ENCODE results near the gene LRP3.
A peak's percentile ranks its signal among the peaks of the same experiment; 100 is the strongest.
"Not testable (repeated sequence)": the region's sequence is repeated elsewhere in the genome, so short reads cannot be mapped to it uniquely, and the experiment has no call there.

LRP3 gene

DNA sequence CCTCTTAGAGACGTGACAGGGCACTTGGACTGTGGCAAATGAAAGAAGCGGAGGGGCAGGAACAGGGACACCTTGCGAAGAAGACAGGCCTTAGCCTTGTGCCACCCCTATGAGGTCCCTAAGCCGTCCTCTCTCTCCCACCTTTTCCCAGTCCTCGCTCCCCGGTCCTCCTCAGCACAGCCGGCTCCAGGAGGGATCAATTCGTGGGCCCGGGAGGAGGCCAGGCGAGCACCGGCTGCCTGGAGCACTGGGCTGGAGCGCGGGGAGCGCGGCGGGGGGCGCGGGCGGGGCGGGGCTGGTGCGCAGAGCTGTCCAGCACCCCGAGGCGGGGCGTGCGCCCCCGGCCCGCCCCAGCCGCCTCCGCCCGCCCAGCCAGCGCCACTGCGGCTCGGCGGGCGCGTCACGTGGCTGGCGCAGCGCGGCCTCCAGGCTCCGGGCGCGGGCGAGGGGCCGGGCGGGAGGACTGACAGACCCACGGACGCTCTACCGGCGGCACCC is at the start of gene LRP3:
TSS of gene LRP3 (plus strand) at position 466 of the 498 bp plus-strand sequence. CDS start 456 bp downstream, outside the sequence.
- no peak for DNase-seq

GRCh38 chr19:33146209-33146608 is 47.9 kb upstream of the LRP3 start:
- no peak for DNase-seq

DNA sequence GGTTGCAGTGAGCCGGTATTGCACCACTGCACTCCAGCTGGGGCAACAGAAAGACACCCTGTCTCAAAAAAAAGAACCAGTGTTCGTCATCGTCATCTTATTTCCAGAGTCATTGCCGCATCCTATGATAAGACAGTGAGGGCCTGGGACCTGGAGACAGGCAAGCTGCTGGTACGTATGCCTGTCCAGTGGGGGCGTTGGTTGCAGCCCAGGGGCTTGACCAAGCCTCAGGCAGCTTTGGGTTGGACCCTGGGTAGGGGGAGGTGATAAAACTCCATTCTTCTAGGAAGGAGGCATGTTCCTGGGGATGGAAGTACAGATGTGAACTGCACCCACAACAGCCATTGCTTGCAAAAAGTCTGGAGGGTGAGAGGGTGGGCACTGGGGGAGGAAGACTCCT is 46.6 kb upstream of the LRP3 start:
- no peak for DNase-seq

GRCh38 chr19:33150852-33151518 is 43.1 kb upstream of the LRP3 start:
- DNase-seq, result no peak

GRCh38 chr19:33152176-33152575 is 42.0 kb upstream of the LRP3 start:
- DNase-seq, result no peak

DNA sequence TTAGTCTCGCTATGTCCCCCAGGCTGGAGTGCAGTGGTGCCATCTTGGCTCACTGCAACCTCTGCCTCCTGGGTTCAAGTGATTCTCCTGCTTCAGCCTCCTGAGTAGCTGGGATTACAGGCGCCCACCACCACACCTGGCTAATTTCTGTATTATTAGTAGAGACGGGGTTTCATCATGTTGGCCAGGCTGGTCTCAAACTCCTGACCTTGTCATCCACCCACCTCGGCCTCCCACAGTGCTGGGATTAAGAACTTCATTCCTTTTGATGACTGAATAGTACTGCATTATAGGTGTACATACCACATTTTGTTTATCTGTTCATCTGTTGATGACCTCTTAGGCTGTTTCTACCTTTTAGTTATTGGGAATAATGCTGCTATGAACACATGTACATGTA is 41.5 kb upstream of the LRP3 start:
- DNase-seq, result not testable (repeated sequence)

DNA sequence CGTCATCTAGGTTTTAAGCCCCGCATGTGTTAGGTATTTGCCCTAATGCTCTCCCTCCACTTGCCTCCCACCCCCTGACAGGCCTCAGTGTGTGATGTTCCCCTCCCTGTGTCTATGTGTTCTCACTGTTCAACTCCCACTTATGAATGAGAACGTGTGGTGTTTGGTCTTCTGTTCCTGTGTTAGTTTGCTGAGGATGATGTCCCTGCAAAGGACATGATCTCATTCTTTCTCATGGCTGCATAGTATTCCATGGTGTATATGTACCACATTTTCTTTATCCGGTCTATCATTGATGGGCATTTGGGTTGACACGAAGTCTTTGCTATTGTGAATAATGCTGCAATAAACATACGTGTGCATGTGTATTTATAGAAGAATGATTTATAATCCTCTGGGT is 39.8 kb upstream of the LRP3 start:
- not testable (repeated sequence) for DNase-seq

- no peak for DNase-seq
Observed at GRCh38 chr19:33156334-33156733, 37.8 kb upstream of the LRP3 start.

DNA sequence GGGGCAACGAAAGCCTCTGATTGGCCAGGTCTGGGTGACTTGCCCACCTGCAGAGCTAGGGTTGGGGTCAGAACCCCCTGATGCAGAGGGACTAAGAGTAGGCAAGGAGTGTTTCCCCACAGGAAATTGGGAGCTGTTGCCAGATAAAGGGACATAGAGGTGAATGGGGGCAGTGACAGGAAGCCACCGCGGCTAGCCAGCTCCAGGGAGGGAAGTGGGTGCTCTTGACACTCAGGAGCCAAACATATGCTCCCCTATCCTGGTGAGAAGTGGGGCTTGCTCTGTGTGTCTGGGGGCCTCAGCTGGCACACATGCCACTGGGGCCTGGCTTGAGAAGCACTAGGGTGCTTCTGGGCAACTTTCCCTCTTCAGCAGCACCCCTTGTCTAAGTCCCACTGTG is 36.2 kb upstream of the LRP3 start:
- DNase-seq, result no peak

DNA sequence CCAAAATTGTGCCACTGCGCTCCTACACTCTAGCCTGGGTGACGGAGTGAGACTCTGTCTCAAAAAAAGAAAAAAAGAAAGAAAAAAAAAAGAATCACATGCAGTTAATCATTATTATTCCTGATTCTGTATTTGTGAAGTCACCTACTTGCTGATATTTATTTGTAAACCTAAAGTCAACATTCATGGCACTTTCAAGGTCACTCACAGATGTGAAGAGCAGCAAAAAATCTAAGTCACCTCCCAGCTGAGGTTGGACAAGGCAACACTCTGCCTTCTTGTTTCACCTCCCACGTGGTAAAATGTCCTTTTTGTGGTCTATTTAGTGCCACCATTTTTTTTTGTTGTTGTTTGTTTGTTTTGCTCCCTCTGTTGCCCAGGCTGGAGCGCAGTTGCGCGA is 35.8 kb upstream of the LRP3 start:
- no peak for DNase-seq

DNA sequence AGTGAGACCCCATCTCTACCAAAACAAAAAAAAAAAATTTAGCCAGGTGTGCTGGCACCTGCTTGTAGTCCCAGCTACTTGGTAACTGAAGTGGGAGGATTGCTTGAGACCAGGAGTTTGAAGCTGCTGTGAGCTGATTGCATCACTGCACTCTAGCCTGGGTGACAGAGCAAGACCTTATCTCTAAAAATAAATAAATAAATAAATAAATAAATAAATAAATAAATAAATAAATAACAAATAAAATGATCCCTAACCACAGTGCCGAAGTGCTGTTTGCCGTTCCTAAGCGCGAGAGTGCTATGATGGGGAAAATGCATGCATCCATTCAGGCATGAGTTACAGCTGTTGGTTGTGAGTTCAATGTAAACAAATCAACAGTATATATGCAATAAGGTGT is 35.0 kb upstream of the LRP3 start:
- DNase-seq, result no peak

DNA sequence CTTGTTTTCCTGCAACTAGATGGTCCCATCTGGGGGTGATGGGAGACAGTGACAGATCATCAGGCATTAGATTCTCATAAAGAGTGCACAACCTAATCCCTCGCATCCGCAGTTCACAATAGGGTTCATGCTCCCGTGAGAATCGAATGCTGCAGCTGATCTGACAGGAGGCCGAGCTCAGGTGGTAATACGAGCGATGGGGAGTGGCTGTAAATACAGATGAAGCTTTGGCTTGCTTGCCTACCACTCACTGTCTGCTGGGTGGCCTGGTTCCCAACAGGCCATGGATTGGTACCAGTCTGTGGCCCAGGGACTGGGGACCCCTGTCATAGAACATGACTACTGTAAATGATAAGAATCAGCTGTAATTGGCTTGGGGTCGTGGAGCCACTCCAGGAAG is 34.2 kb upstream of the LRP3 start:
- no peak for DNase-seq

GRCh38 chr19:33161201-33161600 is 32.9 kb upstream of the LRP3 start:
- DNase-seq, result no peak

DNA sequence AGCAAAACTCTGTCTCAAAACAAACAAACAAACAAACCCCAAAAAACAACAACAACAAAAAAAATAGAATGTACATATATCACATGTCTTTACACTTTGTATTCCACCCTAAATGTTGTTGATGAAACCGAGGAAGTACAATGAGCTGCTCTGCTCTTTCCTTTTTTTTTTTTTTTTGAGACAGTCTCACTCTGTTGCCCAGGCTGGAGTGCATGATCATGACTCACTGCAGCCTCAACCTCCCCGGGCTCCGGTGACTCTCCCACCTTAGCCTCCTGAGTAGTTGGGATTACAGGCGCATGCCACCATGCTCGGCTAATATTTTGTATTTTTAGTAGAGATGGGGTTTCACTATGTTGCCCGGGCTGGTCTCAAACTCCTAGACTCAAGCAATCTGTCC is 30.6 kb upstream of the LRP3 start:
- DNase-seq, result no peak

DNA sequence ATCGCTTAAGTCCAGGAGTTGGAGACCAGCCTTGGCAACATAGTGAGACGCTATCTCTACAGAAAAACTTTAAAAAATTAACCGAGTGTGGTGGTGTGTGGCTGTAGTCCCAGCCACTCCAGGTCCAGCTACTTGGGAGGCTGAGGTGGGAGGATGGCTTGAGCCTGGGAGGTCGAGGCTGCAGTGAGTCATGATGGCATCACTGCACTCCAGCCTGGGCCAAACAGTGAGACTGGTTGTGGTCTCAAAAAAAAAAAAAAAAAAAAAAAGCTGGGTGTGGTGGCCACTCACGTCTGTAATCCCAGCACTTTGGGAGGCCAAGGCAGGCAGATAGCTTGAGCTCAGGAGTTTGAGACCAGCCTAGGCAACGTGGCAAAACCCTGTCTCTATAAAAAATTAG is 28.1 kb upstream of the LRP3 start:
- DNase-seq, result not testable (repeated sequence)

DNA sequence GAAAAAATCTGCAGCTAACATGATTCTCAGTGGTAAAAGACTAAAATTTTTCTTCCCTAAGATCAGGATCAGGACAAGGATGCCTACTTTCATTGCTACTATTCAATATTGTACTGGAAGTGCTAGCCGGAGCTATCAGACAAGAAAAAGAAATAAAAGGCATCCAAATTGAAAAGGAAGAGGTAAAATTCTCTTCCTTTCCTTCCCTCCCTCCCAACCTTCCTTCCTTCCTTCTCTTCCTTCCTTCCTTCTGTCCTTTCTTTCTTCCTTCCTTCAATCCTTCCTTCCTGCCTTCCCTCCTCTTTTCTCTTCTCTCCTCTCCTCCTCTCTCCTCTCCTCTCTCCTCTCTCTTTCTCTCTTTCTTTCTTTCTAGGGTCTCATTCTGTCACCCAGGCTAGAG is 26.7 kb upstream of the LRP3 start:
- DNase-seq, result no peak

DNA sequence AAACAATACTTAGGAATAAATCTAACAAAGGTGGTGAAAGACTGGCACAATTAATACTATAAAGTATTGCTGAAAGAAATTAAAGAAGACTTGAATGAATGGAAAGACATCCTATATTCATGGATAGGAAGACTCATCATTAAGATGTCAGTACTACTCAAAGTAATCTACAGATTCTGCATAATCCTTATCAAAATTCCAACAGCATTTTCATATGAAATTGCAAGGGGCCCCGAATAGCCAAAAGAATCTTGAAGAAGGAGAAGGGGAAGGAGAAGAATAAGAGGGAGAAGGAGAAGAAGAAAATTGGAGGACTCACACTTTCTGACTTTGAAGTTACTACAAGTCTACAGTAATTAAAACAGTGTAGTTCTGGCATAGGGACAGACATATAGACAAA is 25.6 kb upstream of the LRP3 start:
- no peak for DNase-seq

- no peak for DNase-seq
Observed at GRCh38 chr19:33171222-33171795, 22.8 kb upstream of the LRP3 start.

DNA sequence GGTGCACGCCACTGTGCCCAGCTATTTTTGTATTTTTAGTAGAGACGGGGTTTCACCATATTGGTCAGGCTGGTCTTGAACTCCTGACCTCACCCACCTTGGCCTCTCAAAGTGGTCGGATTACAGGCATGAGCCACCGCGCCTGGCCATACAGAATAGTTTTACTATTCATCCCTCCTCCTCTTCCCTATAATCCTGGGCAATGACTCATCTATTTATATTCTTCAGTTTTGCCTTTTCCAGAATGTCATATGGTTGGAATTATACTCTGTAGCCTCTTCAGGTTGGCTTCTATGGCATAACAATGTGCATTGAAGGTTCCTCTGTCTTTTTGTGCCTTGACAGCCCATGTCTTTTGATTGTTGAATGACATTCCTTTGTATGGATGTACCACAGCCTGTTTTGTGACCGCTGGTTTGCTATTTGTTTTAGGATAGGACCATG is 22.2 kb upstream of the LRP3 start:
- DNase-seq, result no peak

DNA sequence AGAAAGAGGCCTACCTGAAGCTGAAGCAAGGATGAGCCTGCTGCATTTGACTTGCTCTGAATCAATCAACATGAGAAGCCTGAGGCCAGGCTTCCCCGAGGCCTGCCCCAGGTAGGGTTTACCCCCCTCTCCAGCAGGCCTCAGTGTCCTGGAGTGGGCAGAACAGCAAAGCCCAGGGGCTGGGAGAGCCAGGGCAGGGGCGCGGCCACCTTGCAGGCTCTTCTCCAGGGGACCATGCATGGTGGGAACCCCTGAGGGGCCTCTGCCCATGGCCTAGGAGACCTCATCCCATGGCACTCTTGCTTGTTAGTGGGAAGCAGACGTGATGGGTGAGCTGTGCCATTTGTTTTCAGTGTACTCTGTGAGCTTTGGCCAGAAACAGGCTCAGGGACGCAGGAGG is 19.9 kb upstream of the LRP3 start:
- no peak for DNase-seq

DNA sequence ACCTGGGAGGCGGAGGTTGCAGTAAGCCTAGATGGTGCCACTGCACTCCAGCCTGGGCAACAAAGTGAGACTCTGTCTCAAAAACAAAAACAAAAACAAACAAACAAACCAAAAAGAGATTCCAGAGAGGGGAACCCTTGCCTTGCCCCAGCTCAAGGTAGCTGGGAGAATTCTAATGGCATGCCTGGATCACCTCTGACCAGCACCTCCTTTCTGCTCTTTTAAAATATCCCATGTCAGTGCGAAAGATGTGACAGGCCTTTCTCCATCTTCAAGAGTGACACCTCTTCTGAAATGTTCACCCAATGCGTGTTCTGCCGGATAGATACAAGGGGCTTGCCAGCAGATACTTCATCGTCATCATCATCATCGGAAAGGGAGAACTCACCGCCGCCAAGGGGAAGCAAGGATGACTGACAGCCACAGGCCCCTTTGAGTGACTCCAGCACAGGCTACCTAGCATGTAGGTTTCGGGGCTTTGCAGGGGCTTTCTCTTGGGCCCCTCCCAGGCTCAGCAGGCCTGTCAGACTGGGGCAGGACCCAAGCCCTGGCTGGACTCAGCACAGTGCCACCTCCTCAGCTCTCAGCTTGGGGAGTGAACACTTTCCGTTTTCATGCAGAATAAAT is 18.9 kb upstream of the LRP3 start:
- no peak for DNase-seq

- DNase-seq, result no peak
Observed at GRCh38 chr19:33175886-33176669, 18.1 kb upstream of the LRP3 start.

DNA sequence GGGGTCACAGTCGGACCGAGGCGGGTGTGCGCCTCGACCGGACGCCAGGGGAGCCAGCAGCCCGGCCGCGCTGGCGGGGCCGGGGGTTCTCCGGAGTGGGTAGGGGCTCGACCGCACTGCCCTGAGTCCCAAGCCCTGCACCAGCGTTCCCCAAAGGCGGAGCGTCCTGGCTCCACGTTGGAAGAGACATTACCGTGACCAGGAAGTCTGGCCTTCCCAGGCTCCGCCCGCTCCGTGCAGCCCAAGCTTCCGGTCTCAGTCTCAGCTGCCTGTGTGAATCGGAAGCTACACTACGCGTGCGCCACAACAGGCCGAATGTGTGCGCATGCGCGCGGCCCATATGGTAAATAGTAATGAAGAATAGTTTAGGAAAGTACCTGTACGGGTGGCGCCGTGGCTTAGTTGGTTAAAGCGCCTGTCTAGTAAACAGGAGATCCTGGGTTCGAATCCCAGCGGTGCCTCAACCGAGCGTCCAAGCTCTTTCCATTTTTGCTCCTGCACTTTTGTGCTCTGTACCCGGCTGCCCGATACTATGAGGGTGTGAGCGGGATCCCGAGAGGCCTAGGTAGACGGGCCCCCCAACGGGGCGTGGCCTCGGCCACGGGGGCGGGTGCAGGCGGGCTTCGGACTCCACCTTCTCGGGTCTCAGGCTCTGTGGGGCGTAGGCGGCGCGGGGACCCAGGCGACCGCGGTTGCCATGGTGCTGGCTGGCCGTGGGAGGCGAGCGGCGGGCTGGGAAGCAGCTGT is 17.3 kb upstream of the LRP3 start:
- DNase-seq, result peak; percentile 97

All from NCI-H524 treated with DMSO at 0.1 percent for 48 hours (cell line).